ENCODE results near the gene MRPL54.
"Not testable (repeated sequence)": the region's sequence is repeated elsewhere in the genome, so short reads cannot be mapped to it uniquely, and the experiment has no call there.

The MRPL54 gene

DNA sequence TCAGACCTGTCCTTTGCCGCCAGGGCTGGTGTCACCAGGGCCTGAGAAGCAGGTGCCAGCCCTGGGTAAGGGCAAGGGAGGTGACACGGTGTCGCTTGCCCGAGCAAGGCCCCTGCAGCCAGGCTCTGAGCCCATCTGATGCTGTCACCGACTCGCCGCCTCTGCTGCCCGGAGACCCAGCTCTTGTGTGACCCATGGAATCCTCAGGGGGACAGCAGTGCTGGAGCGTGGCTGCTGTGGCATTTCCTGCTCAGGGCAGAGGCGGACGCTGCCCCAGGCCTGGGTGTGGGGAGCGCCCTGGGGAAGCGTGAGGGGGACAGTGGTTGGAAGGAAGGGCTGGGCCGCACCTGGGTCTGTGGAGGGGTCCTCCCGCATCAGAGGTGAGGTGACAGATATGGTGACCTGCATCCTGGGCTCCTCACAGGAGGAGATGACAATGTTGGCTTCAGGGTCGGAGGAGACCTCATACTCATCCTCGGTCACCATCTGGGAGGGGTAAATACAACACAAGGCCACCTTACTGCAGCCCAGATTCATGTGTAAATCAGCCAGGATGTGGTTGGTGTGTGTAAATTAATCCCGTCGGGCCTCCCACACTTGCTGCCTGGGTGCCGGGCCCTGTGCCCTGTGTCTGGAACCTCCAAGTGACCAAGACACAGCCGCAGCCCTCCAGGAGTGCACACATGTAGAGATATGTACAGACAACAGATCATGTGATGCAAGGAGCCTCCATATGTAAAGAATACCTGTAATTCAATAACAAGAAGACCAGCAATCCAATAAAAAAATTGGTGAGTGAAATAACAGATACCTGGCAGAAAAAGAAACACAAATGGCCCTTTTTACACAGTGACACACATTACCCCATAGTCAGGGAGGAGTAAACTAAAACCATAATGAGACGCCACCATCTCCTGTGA, 51.3 kb downstream of the MRPL54 start:
- DNase-seq, result no peak

DNA sequence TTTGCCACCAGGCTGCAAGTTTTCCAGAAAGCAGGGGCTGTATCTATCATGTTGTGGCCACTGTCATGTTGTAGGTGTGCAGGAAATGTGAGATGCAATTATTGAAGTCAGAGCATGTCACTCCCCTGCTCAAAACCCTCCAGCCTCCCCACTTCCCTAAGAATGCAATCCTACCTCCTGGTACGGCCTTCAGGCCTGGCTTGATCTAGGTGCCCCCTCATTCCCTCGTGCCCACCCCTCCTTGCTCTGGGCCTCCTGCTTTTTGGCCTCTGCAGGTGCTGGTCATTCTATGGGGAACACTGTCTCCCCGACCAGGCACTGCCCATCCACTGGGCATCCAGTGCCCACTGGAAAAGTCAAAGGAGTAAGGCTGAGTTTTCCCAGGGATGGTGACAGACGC, 52.2 kb downstream of the MRPL54 start:
- DNase-seq, result no peak

DNA sequence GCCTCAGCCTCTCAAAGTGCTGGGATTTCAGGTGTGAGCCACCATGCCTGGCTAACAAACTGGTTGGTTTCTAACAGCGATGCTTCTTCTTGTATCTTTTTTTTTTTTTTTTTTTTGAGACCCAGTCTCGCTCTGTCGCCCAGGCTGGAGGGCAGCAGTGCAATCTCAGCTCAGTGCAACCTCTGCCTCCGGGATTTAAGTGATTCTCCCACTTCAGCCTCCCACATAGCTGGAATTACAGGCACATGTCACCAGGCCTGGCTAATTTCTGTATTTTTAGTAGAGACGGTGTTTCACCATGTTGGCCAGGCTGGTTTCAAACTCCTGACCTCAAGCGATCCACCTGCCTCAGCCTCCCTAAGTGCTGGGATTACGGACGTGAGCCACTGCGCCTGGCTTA, 53.7 kb downstream of the MRPL54 start:
- not testable (repeated sequence) for DNase-seq

DNA sequence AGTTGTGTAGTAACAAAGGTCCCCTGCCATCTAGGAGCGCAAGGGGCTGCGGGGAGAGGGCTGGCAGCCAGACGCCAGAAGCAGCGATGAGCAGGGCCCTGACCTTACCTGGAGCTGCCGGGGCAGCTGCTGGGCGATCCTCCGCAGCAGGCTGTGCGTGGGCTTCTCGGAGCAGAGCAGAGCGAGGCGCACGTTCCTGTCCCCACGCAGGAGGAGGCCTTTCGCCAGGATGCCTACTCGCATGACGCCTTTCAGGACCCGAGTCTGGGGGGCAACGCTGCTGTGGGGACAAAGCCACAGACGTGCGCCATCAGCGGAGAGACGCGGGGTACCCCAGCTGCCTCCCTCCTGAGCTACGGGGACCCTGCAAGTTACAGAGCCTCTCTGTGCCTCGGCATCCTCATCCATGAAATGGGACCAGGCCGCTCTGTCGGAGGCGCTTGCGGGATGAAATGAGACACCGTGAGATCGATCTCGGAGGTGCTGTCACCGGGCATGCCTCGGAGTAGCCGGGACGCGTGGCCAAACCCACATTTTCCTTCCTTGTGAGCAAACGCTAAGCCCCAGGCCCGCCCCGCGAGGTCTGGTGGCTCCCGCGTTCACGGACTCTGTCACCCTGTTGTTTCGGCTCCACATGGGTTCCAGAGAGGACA, 54.2 kb downstream of the MRPL54 start:
- no peak for DNase-seq
